Stimulated activated CD8-positive, alpha-beta memory T cell treated with anti-CD3 and anti-CD28 coated beads, Interleukin-15, amount 100 ng/mL, for 48 hours (primary cell): ENCODE measurements around the gene PIP5K1B.

ENCODE experiments used
- DNase-seq, 2 donors: peaks; one replicate each; pipeline ENCODE4 v3.0.0-alpha.2; 2020; ENCODE audit warnings: low read depth in 2 of 2

The PIP5K1B gene

GRCh38 chr9:68738358-68738757 lies 33.3 kb downstream of the PIP5K1B start:
- no peak for DNase-seq

- no peak for DNase-seq
Measured at GRCh38 chr9:68739621-68740174, 34.7 kb downstream of the PIP5K1B start.

- DNase-seq: no peak
Measured at GRCh38 chr9:68740561-68740960, 35.5 kb downstream of the PIP5K1B start.

GRCh38 chr9:68741234-68741633 lies 36.2 kb downstream of the PIP5K1B start:
- DNase-seq: no peak

GRCh38 chr9:68741704-68742332 lies 36.8 kb downstream of the PIP5K1B start:
- DNase-seq: no peak

- no peak for DNase-seq
Measured at GRCh38 chr9:68742333-68742730, 37.3 kb downstream of the PIP5K1B start.

GRCh38 chr9:68744426-68744825 lies 39.4 kb downstream of the PIP5K1B start:
- no peak for DNase-seq

GRCh38 chr9:68746525-68746924 lies 41.5 kb downstream of the PIP5K1B start:
- no peak for DNase-seq

- no peak for DNase-seq
Measured at GRCh38 chr9:68747043-68747533, 42.0 kb downstream of the PIP5K1B start.

- DNase-seq: no peak
Measured at GRCh38 chr9:68749135-68749534, 44.1 kb downstream of the PIP5K1B start.

GRCh38 chr9:68749579-68750159 lies 44.6 kb downstream of the PIP5K1B start:
- DNase-seq: no peak

GRCh38 chr9:68750255-68750654 lies 45.2 kb downstream of the PIP5K1B start:
- no peak for DNase-seq

- DNase-seq: no peak
Measured at GRCh38 chr9:68750786-68751185, 45.7 kb downstream of the PIP5K1B start.

- DNase-seq: no peak
Measured at GRCh38 chr9:68751556-68751955, 46.5 kb downstream of the PIP5K1B start.

- no peak for DNase-seq
Measured at GRCh38 chr9:68755051-68755450, 50.0 kb downstream of the PIP5K1B start.

- DNase-seq: no peak
Measured at GRCh38 chr9:68755752-68756151, 50.7 kb downstream of the PIP5K1B start.

- DNase-seq: no peak
Measured at GRCh38 chr9:68759981-68760673, 55.1 kb downstream of the PIP5K1B start.

GRCh38 chr9:68760674-68761333 lies 55.8 kb downstream of the PIP5K1B start:
- no peak for DNase-seq

GRCh38 chr9:68762570-68762969 lies 57.5 kb downstream of the PIP5K1B start:
- DNase-seq: no peak

GRCh38 chr9:68763104-68763503 lies 58.1 kb downstream of the PIP5K1B start:
- DNase-seq: no peak

- no peak for DNase-seq
Measured at GRCh38 chr9:68768619-68769018, 63.6 kb downstream of the PIP5K1B start.

- no peak for DNase-seq
Measured at GRCh38 chr9:68769852-68770251, 64.8 kb downstream of the PIP5K1B start.
